Measurements from ENCODE around the gene SEPTIN10. TPM values are rescaled to one million over a fixed set of nuclear protein-coding genes. Genes with fewer than 3 reads are reported as not detected.

Gene SEPTIN10
- total RNA-seq, 2 experiments from 2014 or later, result 5.8 to 6.3 TPM

DNA sequence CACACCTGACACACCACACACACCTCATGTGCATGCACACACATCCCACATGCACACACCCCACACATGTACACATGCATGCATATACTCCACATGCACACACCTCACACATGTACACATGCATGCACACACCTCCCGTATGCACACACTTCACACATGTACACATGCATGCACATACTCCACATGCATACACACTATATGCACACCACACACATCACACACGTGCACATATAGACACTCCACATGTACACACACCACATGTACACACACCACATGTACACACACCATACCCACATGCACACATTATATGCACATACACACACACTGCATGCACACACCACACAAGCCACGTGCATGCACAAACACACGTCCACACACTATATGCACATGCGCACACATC is 100.5 kb downstream of the SEPTIN10 start:
- no peaks in the 10 kb centered on the region for H3K27me3 Mint-ChIP-seq
- ATAC-seq (no peak), DNase-seq (no peak)
- H3K9me3 Mint-ChIP-seq (ENCODE audit: low read depth), result no peaks in the 10 kb centered on the region
- H3K36me3 Mint-ChIP-seq (ENCODE audit: low read depth), result no peaks in the 10 kb centered on the region
- intact Hi-C loops (cut with DNase I, micrococcal nuclease), result loop anchor here in 1 of 2 experiments (5.0 kb wide), 2 partner anchors 181 to 296 kb away; no protein-coding TSS in a partner anchor
- no peaks in the 10 kb centered on the region for H3K4me1 Mint-ChIP-seq
- H3K4me3 Mint-ChIP-seq, result no peak overlapping the region
- CTCF ChIA-PET, result interaction anchor here (0.6 to 1.0 kb wide), 2 partner anchors 33 to 655 kb away, joined by 3 to 5 read pairs; no protein-coding TSS in a partner anchor
- POLR2A ChIA-PET, result no interaction called here
- no peak overlapping the region for H3K27ac Mint-ChIP-seq

DNA sequence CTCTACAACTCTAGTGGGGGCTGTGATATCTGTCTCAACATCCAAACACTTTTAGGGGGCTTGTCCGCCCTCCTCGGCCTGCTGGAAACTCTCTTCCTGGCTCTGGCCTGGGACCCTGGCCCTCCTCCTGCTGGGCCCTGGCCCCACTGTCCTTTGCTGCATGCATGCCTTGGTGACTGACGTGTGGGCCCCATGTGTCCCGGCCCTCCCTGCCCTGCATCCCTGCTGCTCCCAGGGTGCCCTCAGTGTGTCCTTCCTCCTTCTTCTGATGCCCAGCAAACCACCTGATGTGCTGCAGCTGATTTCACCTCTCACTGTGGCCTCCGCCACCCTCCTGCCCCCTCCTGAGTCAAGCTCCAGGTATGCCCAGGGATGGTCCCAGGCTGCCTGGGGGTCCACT is 101.7 kb downstream of the SEPTIN10 start:
- H3K27me3 Mint-ChIP-seq, result no peaks in the 10 kb centered on the region
- no peaks in the 10 kb centered on the region for H3K4me1 Mint-ChIP-seq
- POLR2A ChIA-PET, result no interaction called here
- H3K9me3 Mint-ChIP-seq (ENCODE audit: low read depth), result no peaks in the 10 kb centered on the region
- H3K27ac Mint-ChIP-seq, result no peak overlapping the region
- H3K4me3 Mint-ChIP-seq, result no peak overlapping the region
- ATAC-seq (no peak), DNase-seq (no peak)
- CTCF ChIA-PET, result interaction anchor here (2.8 kb wide), 1 partner anchor 33 kb away, joined by 13 read pairs; no protein-coding TSS in a partner anchor
- intact Hi-C loops (cut with DNase I, micrococcal nuclease), result loop anchor here in 1 of 2 experiments (5.0 kb wide), 2 partner anchors 180 to 295 kb away; no protein-coding TSS in a partner anchor
- H3K36me3 Mint-ChIP-seq (ENCODE audit: low read depth), result no peaks in the 10 kb centered on the region

DNA sequence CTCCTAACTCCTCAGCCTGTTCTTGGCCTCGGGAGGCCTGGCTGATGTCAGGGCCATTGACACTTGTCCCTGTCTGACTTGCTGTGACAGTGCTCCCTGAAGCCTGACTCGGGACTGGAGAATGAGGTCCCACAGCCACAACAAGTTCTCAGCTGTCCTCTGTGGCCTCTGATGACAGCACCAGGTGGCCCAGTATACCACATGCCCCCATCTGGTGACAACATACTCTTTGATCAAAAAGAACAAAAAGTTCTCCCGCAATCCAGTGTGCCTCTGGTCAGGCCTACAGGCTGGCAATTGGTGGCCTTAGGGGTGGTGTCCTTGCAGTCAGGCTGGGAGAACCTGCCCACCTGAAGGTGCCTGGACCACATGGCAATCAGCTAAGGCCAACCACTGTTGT is 102.6 kb downstream of the SEPTIN10 start:
- ATAC-seq (no peak), DNase-seq (no peak)
- Mint-ChIP-seq H3K36me3 (ENCODE audit: low read depth) (no peaks in the 10 kb centered on the region), H3K4me1 (no peaks in the 10 kb centered on the region), H3K27me3 (no peaks in the 10 kb centered on the region), H3K9me3 (ENCODE audit: low read depth) (no peaks in the 10 kb centered on the region), H3K4me3 (no peak overlapping the region), H3K27ac (no peak overlapping the region)
- intact Hi-C loops (cut with DNase I, micrococcal nuclease), result loop anchor here in 1 of 2 experiments (2.0 to 5.0 kb wide), 4 partner anchors 179 to 656 kb away; no protein-coding TSS in a partner anchor
- POLR2A ChIA-PET, result no interaction called here
- CTCF ChIA-PET, result interaction anchor here (0.5 to 2.8 kb wide), 11 partner anchors 15 to 1689 kb away, joined by 3 to 13 read pairs (median 4); partner anchors contain the start of gene SH3RF3

DNA sequence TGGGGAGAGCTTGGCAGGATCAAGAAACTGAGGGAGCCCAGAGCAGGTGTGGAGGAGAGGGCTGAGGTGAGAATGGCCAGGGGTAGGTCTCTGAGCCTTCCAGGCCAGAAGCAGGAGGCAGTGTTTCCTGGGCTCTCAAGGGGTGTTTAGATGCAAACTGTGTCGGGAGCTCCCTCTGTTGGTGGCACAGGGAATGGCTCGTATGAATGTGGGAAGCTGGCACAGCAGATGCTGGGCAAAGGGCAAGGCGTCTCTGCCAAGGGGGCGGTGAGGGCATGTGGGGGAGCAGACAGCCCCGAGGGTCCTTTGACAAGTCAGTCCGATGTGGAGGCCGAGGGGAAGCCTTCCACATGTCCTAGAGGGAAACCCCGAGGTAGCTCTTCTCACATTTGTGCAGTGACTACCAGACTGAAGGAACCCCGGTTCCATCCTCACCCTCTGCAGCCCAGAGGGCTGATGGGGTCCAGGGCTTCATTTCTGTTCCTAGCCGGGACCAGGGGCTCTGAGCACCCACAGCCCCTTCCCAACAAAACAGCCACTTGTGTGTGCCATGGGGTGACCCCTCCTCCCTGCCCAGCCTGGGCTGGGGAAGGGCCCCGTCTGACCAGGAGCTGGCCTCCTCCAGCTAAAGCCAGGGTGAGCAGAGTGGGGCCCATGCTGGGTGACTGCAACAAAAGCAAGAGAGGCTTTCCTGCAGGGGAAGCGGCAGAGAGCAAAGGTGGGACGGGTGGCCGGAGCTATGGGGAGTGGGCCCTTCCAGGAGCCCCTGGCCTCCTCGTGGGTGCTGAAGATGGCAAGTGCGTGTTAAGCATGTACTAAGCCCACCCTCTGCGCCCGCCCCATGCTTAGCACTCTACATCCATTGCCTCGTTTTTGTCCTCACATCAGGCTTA is 103.4 kb downstream of the SEPTIN10 start:
- POLR2A ChIA-PET, result no interaction called here
- ATAC-seq (peak; percentile 79), DNase-seq (peak; percentile 86)
- Mint-ChIP-seq H3K4me3 (no peak overlapping the region), H3K27ac (no peak overlapping the region), H3K4me1 (no peaks in the 10 kb centered on the region), H3K36me3 (ENCODE audit: low read depth) (no peaks in the 10 kb centered on the region), H3K27me3 (no peaks in the 10 kb centered on the region), H3K9me3 (ENCODE audit: low read depth) (no peaks in the 10 kb centered on the region)
- CTCF ChIA-PET, result interaction anchor here (0.5 to 2.8 kb wide), 36 partner anchors 8 to 1206 kb away, joined by 3 to 13 read pairs (median 4); partner anchors contain the start of gene SH3RF3
- intact Hi-C loops (cut with DNase I, micrococcal nuclease), result loop anchor here (1.0 to 5.0 kb wide), 5 partner anchors 178 to 656 kb away; no protein-coding TSS in a partner anchor

DNA sequence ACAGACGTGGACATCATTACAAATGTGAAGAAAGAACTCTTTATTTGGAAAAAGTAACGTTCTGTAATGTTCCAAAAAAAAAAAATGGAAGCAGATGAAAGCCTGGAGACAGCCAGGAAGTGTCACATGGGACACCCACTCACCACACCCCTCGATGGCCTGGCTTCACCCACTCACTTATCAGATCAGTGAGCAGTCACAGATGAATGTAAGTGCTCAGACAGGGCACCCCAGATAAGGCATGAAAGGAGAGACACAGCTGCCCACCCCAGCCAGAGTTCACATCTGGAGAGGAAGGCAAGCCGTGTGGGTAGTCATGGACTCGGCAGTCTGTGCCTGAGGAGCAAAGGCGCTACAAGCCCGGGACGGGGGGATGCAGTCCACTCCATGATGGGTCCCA is 105.2 kb downstream of the SEPTIN10 start:
- DNase-seq, result no peak
- ChIA-PET CTCF (interaction anchor here (0.6 to 1.0 kb wide), 3 partner anchors 11 to 455 kb away, joined by 3 to 4 read pairs (median 3); no protein-coding TSS in a partner anchor), POLR2A (interaction anchor here (0.7 kb wide), 1 partner anchor 336 kb away, joined by 7 read pairs; no protein-coding TSS in a partner anchor)
- no peak overlapping the region for H3K27ac Mint-ChIP-seq
- no peaks in the 10 kb centered on the region for H3K9me3 Mint-ChIP-seq (ENCODE audit: low read depth)
- ATAC-seq, result no peak
- H3K27me3 Mint-ChIP-seq, result no peaks in the 10 kb centered on the region
- no peaks in the 10 kb centered on the region for H3K36me3 Mint-ChIP-seq (ENCODE audit: low read depth)
- intact Hi-C loops (cut with DNase I, micrococcal nuclease), result no loop called here
- no peaks in the 10 kb centered on the region for H3K4me1 Mint-ChIP-seq
- H3K4me3 Mint-ChIP-seq, result no peak overlapping the region

DNA sequence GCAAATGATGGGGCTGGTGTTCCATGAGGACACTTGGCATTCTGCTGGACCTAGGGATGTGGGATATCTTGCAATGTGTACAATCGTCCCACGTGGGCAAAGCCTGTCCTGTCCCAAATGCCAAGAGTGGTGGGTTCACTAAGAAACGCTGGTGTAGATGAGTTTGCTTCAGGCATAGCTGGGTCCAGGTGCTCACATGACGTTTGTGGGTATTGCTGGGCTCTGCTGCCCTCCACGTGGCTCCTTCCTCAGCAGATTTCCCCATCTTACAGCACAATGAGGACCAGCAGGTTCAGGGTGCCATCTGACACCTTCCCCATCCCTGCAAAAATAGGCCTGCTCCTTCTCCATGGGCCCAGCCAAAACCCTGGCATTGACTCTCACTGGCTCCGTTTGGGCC is 105.9 kb downstream of the SEPTIN10 start:
- no peaks in the 10 kb centered on the region for H3K36me3 Mint-ChIP-seq (ENCODE audit: low read depth)
- H3K4me1 Mint-ChIP-seq, result no peaks in the 10 kb centered on the region
- no peaks in the 10 kb centered on the region for H3K9me3 Mint-ChIP-seq (ENCODE audit: low read depth)
- CTCF ChIA-PET, result interaction anchor here (0.8 kb wide), 1 partner anchor 142 kb away, joined by 3 read pairs; no protein-coding TSS in a partner anchor
- H3K4me3 Mint-ChIP-seq, result no peak overlapping the region
- DNase-seq (no peak), ATAC-seq (no peak)
- H3K27ac Mint-ChIP-seq, result no peak overlapping the region
- H3K27me3 Mint-ChIP-seq, result no peaks in the 10 kb centered on the region
- POLR2A ChIA-PET, result no interaction called here
- intact Hi-C loops (cut with DNase I, micrococcal nuclease), result no loop called here

DNA sequence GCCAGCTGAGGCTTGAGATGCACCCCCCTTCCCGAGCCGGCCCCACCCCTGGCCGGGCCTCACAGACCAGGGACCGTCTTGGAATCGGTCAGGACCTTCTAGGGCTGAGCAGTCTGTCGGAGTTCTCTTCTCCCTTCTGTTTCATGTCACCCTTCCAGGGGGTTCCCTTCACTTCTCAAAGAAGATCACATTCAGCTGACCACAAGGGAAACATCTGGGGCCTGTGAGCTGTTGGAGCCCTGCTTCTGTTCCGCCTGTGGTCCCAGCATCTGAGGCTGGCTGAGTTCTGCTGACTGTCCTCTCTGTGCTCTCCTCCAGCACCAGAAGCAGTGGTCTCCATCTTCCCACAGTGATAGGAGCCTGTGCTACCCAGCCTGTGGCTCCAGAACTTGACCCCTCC is 106.5 kb downstream of the SEPTIN10 start:
- intact Hi-C loops (cut with DNase I, micrococcal nuclease), result no loop called here
- H3K4me1 Mint-ChIP-seq, result no peaks in the 10 kb centered on the region
- no peak overlapping the region for H3K27ac Mint-ChIP-seq
- no peak overlapping the region for H3K4me3 Mint-ChIP-seq
- ChIA-PET CTCF (interaction anchor here (0.6 to 0.8 kb wide), 3 partner anchors 104 to 369 kb away, joined by 3 read pairs; no protein-coding TSS in a partner anchor), POLR2A (no interaction called here)
- no peak for DNase-seq
- H3K36me3 Mint-ChIP-seq (ENCODE audit: low read depth), result no peaks in the 10 kb centered on the region
- H3K9me3 Mint-ChIP-seq (ENCODE audit: low read depth), result no peaks in the 10 kb centered on the region
- ATAC-seq, result no peak
- no peaks in the 10 kb centered on the region for H3K27me3 Mint-ChIP-seq

DNA sequence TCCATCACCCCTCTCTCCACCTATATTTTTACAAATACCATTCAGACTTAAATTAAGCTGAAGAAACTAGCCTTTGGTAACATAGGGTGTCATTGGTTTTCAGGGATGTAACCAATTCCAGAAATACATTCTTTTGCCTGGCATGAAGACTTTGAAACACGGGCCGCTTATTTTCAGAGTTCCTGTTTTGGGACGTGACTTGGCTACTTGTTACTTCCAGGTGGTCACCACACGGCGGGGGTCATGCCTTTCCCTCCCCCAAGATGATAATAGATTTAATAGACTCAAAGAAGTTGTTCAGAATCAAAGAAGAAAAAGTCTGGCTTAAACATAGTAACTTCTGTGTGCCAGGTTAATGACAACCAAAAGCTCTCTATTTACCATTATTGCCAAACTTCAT is 110.6 kb downstream of the SEPTIN10 start:
- ChIA-PET CTCF (interaction anchor here (0.6 kb wide), 1 partner anchor 642 kb away, joined by 4 read pairs; no protein-coding TSS in a partner anchor), POLR2A (no interaction called here)
- Mint-ChIP-seq H3K4me1 (no peaks in the 10 kb centered on the region), H3K27ac (no peak overlapping the region), H3K36me3 (ENCODE audit: low read depth) (no peaks in the 10 kb centered on the region), H3K4me3 (no peak overlapping the region), H3K9me3 (ENCODE audit: low read depth) (no peaks in the 10 kb centered on the region), H3K27me3 (no peaks in the 10 kb centered on the region)
- ATAC-seq, result no peak
- no peak for DNase-seq
- intact Hi-C loops (cut with DNase I, micrococcal nuclease), result no loop called here

DNA sequence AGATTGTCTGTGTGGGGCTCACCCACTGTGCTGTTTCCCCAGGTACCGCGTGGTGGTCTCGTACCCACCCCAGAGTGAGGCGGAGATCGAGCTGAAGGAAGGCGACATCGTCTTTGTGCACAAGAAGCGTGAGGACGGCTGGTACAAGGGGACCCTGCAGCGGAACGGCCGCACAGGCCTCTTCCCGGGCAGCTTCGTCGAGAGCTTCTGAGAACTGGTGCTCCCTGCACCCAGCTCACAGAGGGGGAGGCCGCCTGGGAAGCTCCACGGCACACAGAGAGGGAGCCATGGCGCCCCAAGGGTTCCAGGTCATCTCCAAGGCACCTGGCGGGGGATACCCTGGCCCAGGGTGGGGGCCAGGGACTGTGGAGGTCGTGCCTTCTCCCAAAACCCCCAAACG is 112.3 kb downstream of the SEPTIN10 start:
- ChIA-PET POLR2A (no interaction called here), CTCF (interaction anchor here (1.5 kb wide), 1 partner anchor 8 kb away, joined by 7 read pairs; no protein-coding TSS in a partner anchor)
- no peak overlapping the region for H3K27ac Mint-ChIP-seq
- no peaks in the 10 kb centered on the region for H3K27me3 Mint-ChIP-seq
- intact Hi-C loops (cut with DNase I, micrococcal nuclease), result no loop called here
- no peaks in the 10 kb centered on the region for H3K36me3 Mint-ChIP-seq (ENCODE audit: low read depth)
- H3K4me3 Mint-ChIP-seq, result no peak overlapping the region
- no peaks in the 10 kb centered on the region for H3K4me1 Mint-ChIP-seq
- no peak for DNase-seq
- H3K9me3 Mint-ChIP-seq (ENCODE audit: low read depth), result no peaks in the 10 kb centered on the region
- no peak for ATAC-seq

DNA sequence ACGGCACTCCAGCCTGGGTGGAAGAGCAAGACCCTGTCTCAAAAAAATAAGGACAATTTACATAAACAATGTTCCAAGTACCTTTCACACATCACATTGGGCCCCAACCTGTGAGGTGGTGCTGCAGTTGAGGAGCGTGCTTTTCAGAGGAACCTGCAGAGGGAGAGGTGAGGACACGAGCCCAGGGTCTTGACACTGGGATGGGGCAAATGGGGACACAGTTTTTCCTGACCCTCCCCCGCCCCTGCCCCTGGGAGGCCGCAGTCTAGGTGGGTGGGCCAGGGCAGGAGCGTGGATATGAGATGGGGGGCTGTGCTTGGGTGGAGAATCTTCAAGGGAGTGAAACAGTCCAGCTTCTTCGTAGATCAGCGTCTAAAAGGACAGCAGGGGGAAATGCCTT is 112.9 kb downstream of the SEPTIN10 start:
- Mint-ChIP-seq H3K4me1 (no peaks in the 10 kb centered on the region), H3K27me3 (no peaks in the 10 kb centered on the region), H3K27ac (no peak overlapping the region), H3K36me3 (ENCODE audit: low read depth) (no peaks in the 10 kb centered on the region), H3K4me3 (no peak overlapping the region), H3K9me3 (ENCODE audit: low read depth) (no peaks in the 10 kb centered on the region)
- POLR2A ChIA-PET, result no interaction called here
- no peak for ATAC-seq
- intact Hi-C loops (cut with DNase I, micrococcal nuclease), result no loop called here
- DNase-seq, result no peak
- CTCF ChIA-PET, result interaction anchor here (0.6 to 1.5 kb wide), 2 partner anchors 9 to 374 kb away, joined by 3 to 7 read pairs; no protein-coding TSS in a partner anchor

DNA sequence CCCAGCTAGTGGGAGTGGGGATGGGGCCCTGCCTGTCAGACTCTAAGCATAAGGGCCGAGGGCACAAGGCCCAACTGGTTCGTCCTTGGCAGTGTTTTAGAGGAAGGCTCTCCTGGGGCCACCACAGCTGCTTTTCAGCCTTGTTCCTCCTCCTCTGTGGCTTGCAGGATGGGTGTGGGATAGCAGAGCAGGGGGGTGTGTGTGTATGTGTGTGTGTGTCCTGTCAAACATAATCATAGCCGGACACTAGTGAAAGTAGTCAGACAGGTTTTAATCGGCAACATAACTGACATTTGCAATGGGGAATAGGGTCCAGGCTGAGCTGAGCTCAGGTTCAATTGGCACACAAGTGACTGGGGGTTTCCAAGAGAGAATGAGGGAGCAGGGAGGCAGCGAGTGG is 114.2 kb downstream of the SEPTIN10 start:
- DNase-seq (no peak), ATAC-seq (no peak)
- intact Hi-C loops (cut with DNase I, micrococcal nuclease), result no loop called here
- Mint-ChIP-seq H3K27ac (no peak overlapping the region), H3K36me3 (ENCODE audit: low read depth) (no peaks in the 10 kb centered on the region), H3K9me3 (ENCODE audit: low read depth) (no peaks in the 10 kb centered on the region), H3K4me1 (no peaks in the 10 kb centered on the region), H3K27me3 (no peaks in the 10 kb centered on the region), H3K4me3 (no peak overlapping the region)
- ChIA-PET POLR2A (no interaction called here), CTCF (interaction anchor here (1.5 kb wide), 1 partner anchor 11 kb away, joined by 4 read pairs; no protein-coding TSS in a partner anchor)

All from activated CD4-positive, alpha-beta T cell treated with anti-CD3 and anti-CD28 coated beads for 36 hours (primary cell).